IMR-90 (cell line): Measurements from ENCODE around the gene TTC27. TPM values are rescaled to one million over a fixed set of nuclear protein-coding genes. Genes with fewer than 3 reads are reported as not detected.

Experiments
- ATAC-seq: fragments of 200-7000 bp; cut with Tn5 transposase; 2 replicates; pipeline ENCODE4 v1.9.1; 2020; ENCODE audit warnings: low read depth, mild to moderate bottlenecking, moderate library complexity
- BruUV-seq: library from RNA; stranded (reverse); fragments of 400-500 nt; replicated peaks from 2 replicates; lab custom pipeline; 2021; lab: Mats Ljungman, UMichigan
- CTCF ChIA-PET: fragments of 300-600 bp; formaldehyde crosslinking; extraction: SDS; loops from one replicate; lab custom pipeline; 2021; ENCODE audit warnings: antibody characterized with exemption; lab: Yijun Ruan, JAX
- POLR2A ChIA-PET: fragments of 300-600 bp; sonication (Branson Sonifier 250); formaldehyde crosslinking; loops from one replicate; lab custom pipeline; 2022; ENCODE audit warnings: antibody characterized with exemption; ENCODE audit not compliant: unreplicated experiment; lab: Charles Lee
- DNase-seq: peaks from one replicate; pipeline ENCODE4 v3.0.0; 2013
- H2AFZ ChIP-seq: replicated peaks from 2 replicates; pipeline ENCODE3; 2013; ENCODE audit warnings: low read length, mild to moderate bottlenecking; ENCODE audit not compliant: poor library complexity
- H2AK5ac ChIP-seq: 2 replicates; pipeline ENCODE4 v1.6.1; 2013; ENCODE audit warnings: low read depth, low read length, inconsistent platforms
- H2AK9ac ChIP-seq: replicated peaks from 2 replicates; pipeline ENCODE3; 2013; ENCODE audit warnings: mild to moderate bottlenecking, low read depth, low read length, moderate library complexity; ENCODE audit not compliant: poor library complexity
- H2BK120ac ChIP-seq: 2 replicates; pipeline ENCODE4 v1.6.1; 2013; ENCODE audit warnings: low read depth, low read length, inconsistent platforms
- H2BK15ac ChIP-seq: 3 replicates; pipeline ENCODE4 v1.6.1; 2013; ENCODE audit warnings: low read depth, low read length, inconsistent platforms
- H2BK20ac ChIP-seq: 2 replicates; pipeline ENCODE4 v1.6.1; 2013; ENCODE audit warnings: low read depth, mild to moderate bottlenecking, inconsistent platforms, low read length, moderate library complexity
- H2BK5ac ChIP-seq: 2 replicates; pipeline ENCODE4 v1.6.1; 2013; ENCODE audit warnings: mild to moderate bottlenecking, low read depth, low read length, inconsistent platforms; ENCODE audit not compliant: poor library complexity, severe bottlenecking
- H3K14ac ChIP-seq: replicated peaks from 2 replicates; pipeline ENCODE4 v1.6.1; 2013; ENCODE audit warnings: low read depth, low read length, inconsistent platforms
- H3K18ac ChIP-seq: 2 replicates; pipeline ENCODE4 v1.6.1; 2013; ENCODE audit warnings: low read depth, low read length, control low read depth
- H3K23ac ChIP-seq: 2 replicates; pipeline ENCODE4 v1.6.1; 2013; ENCODE audit warnings: low read depth, low read length, inconsistent platforms
- H3K27ac ChIP-seq: 2 replicates; pipeline ENCODE4 v1.5.1; 2013; ENCODE audit warnings: mild to moderate bottlenecking, control low read depth, low read length; ENCODE audit not compliant: insufficient read depth
- H3K27me3 ChIP-seq: 2 replicates; pipeline ENCODE4 v1.6.1; 2013; ENCODE audit warnings: low read length; ENCODE audit not compliant: control insufficient read depth, insufficient read depth
- H3K36me3 ChIP-seq: 2 replicates; pipeline ENCODE4 v1.6.1; 2013; ENCODE audit warnings: low read length, mixed read lengths; ENCODE audit not compliant: control insufficient read depth, insufficient read depth
- H3K4ac ChIP-seq: 2 replicates; pipeline ENCODE4 v1.6.1; 2013; ENCODE audit warnings: low read depth, low read length, inconsistent platforms
- H3K4me1 ChIP-seq: 2 replicates; pipeline ENCODE4 v1.6.1; 2013; ENCODE audit warnings: low read length, mixed read lengths; ENCODE audit not compliant: control insufficient read depth, insufficient read depth
- H3K4me2 ChIP-seq: 2 replicates; pipeline ENCODE4 v1.6.1; 2013; ENCODE audit warnings: low read depth, mild to moderate bottlenecking, control low read depth, low read length, moderate library complexity
- H3K4me3 ChIP-seq: 2 replicates; pipeline ENCODE4 v1.5.1; 2013; ENCODE audit warnings: low read depth, mild to moderate bottlenecking, control low read depth, low read length, moderate library complexity; ENCODE audit not compliant: insufficient read depth
- H3K56ac ChIP-seq: 2 replicates; pipeline ENCODE4 v1.6.1; 2013; ENCODE audit warnings: low read length, inconsistent platforms; ENCODE audit not compliant: insufficient read depth; ENCODE audit errors: extremely low read depth
- H3K79me1 ChIP-seq, 2 experiments: 2 replicates each; pipeline ENCODE4 v1.6.1; 2013; ENCODE audit warnings: low read length in 2 of 2, inconsistent platforms in 1 of 2, low read depth in 1 of 2
- H3K9ac ChIP-seq: 2 replicates; pipeline ENCODE4 v1.6.1; 2013; ENCODE audit warnings: low read depth, low read length, control low read depth
- H3K9me1 ChIP-seq: 2 replicates; pipeline ENCODE4 v1.6.1; 2013; ENCODE audit warnings: low read length, inconsistent platforms; ENCODE audit not compliant: insufficient read depth
- H3K9me3 ChIP-seq: 2 replicates; pipeline ENCODE4 v1.6.1; 2013; ENCODE audit warnings: low read length; ENCODE audit not compliant: control insufficient read depth, insufficient read depth
- H4K20me1 ChIP-seq: 2 replicates; pipeline ENCODE4 v1.6.1; 2013; ENCODE audit warnings: low read length, inconsistent platforms; ENCODE audit not compliant: insufficient read depth
- H4K5ac ChIP-seq: 2 replicates; pipeline ENCODE4 v1.6.1; 2013; ENCODE audit warnings: mild to moderate bottlenecking, low read depth, low read length, control low read depth
- H4K8ac ChIP-seq, 2 experiments: 2 replicates each; pipeline ENCODE4 v1.6.1; 2013; ENCODE audit warnings: low read depth in 2 of 2, low read length in 2 of 2, control low read depth in 1 of 2, inconsistent platforms in 1 of 2
- H4K91ac ChIP-seq: 2 replicates; pipeline ENCODE4 v1.6.1; 2013; ENCODE audit warnings: low read depth, low read length, inconsistent platforms; ENCODE audit not compliant: insufficient read depth
- BHLHE40 ChIP-seq: fragments of 150-350 bp; IDR thresholded peaks from 2 replicates; pipeline ENCODE4 v1.6.1; 2016; ENCODE audit warnings: mild to moderate bottlenecking, low read depth, low read length
- ELK1 ChIP-seq: fragments of 150-350 bp; IDR thresholded peaks from 2 replicates; pipeline ENCODE4 v1.6.1; 2016; ENCODE audit warnings: low read depth, mild to moderate bottlenecking, low read length, moderate library complexity, borderline replicate concordance
- MAFK ChIP-seq: IDR thresholded peaks from 2 replicates; pipeline ENCODE4 v1.6.1; 2012; ENCODE audit warnings: low read depth, low read length, improper control_type of control experiment
- RAD21 ChIP-seq: IDR thresholded peaks from 2 replicates; pipeline ENCODE4 v1.6.1; 2012; ENCODE audit warnings: low read length, improper control_type of control experiment
- WGBS, 2 experiments: methylation state at CpG; one replicate each; pipeline versions ENCODE4 v1.1.5 to v1.1.7; 2013; ENCODE audit warnings: missing lambda C conversion rate in 2 of 2; ENCODE audit not compliant: insufficient read length in 1 of 2; ENCODE audit errors: extremely low coverage in 2 of 2; 5-methylcytosine and 5-hydroxymethylcytosine counted together
- dilution Hi-C: fragments of 300-500 bp; cut with HindIII; formaldehyde crosslinking; loops from one replicate; pipeline ENCODE4 v1.14.3; 2018; ENCODE audit warnings: low sequenced_read_pairs; ENCODE audit not compliant: unreplicated experiment
- in situ Hi-C: fragments of 300-500 bp; cut with MboI; formaldehyde crosslinking; loops from 3 replicates; pipeline ENCODE4 v1.14.3; 2019; ENCODE audit warnings: low sequenced_read_pairs, inconsistent platforms, mixed read lengths
- intact Hi-C: fragments of 100-400 bp; cut with micrococcal nuclease; formaldehyde crosslinking; loops from 2 replicates; pipeline ENCODE4 v1.10.0; 2022
- polyA plus RNA-seq, 3 experiments: library from polyadenylated mRNA; depleted of rRNA; stranded (reverse); fragments of >200 nt; gene quantifications; 2 replicates each; pipeline ENCODE4 v1.2.3, GENCODE V29; 2012; ENCODE audit warnings: low replicate concordance in 1 of 3
- total RNA-seq: library from RNA; depleted of rRNA; stranded (reverse); fragments of >200 nt; gene quantifications from 2 replicates; pipeline ENCODE4 v1.2.3, GENCODE V29; 2012

TTC27 gene
- total and polyA plus RNA-seq, 2 of the 4 experiments (the other 2 are of a cell fraction), result 12.7 to 30.5 TPM

DNA sequence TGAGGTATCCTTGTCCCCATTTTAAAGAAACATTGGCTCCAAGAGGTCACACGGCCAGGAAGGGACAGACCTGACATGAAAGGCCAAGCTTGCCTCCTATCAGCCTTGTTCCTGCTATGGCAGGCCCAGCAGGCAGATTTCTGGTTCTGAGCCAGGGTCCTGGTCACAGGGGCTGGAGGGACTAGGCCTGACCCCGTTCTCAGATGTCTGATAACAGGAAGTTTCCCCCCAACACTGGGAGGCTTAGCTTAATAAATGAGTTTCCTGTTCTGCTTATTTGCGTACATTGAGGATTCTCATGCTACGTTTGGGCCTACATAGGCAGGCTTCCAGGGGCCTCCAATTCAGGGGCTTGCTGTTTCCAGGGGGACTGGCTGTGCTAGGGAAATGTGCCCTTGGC is 211.1 kb downstream of the TTC27 start:
- Histone ChIP-seq H3K23ac (no peak overlapping the region), H3K79me1 (no peaks in the 10 kb centered on the region), H3K4ac (no peak overlapping the region), H3K27me3 (no peaks in the 10 kb centered on the region), H2AK9ac (no peak overlapping the region), H3K14ac (no peak overlapping the region), H3K56ac (no peak overlapping the region), H3K9me3 (no peaks in the 10 kb centered on the region), H4K5ac (no peak overlapping the region), H3K4me3 (no peak overlapping the region), H3K4me1 (no peaks in the 10 kb centered on the region), H4K8ac (no peak overlapping the region), H2BK120ac (no peak overlapping the region), H2BK20ac (no peak overlapping the region), H2BK5ac (no peak overlapping the region), H3K18ac (no peak overlapping the region), H3K9me1 (no peaks in the 10 kb centered on the region), H3K4me2 (no peak overlapping the region), H3K9ac (no peak overlapping the region), H4K91ac (no peak overlapping the region), H2AK5ac (no peak overlapping the region), H2BK15ac (no peak overlapping the region), H3K27ac (no peak overlapping the region), H2AFZ (no peak overlapping the region), H4K20me1 (no peaks in the 10 kb centered on the region), H3K36me3 (no peaks in the 10 kb centered on the region)
- intact Hi-C loops, result no loop called here
- no peak for ATAC-seq
- POLR2A ChIA-PET, result no interaction called here
- 80% methylated on average over 1 of the region's 4 CpGs; no CpG with 5 or more reads in 1 of the 2 experiments for WGBS, 2 experiments
- DNase-seq, result no peak
- dilution Hi-C loops, result no loop called here
- in situ Hi-C loops, result no loop called here
- TF ChIP-seq ELK1, result no peak
- no peak for TF ChIP-seq RAD21
- TF ChIP-seq BHLHE40, result no peak
- TF ChIP-seq MAFK, result no peak
- CTCF ChIA-PET, result no interaction called here
- BruUV-seq, result no TSS peak
